A673 (cell line): ENCODE data around the gene ZNF430. TPM values are rescaled to one million over a fixed set of nuclear protein-coding genes. Genes with fewer than 3 reads are reported as not detected.

Source experiments
- BruUV-seq: library from RNA; stranded (reverse); fragments of 400-500 nt; replicated peaks from 2 replicates; lab custom pipeline; 2021; lab: Mats Ljungman, UMichigan
- CTCF ChIA-PET: fragments of 300-600 bp; sonication (Branson Sonifier 250); formaldehyde crosslinking; loops from one replicate; lab custom pipeline; 2022; ENCODE audit warnings: antibody characterized with exemption; lab: Charles Lee
- POLR2A ChIA-PET: fragments of 300-600 bp; sonication (Branson Sonifier 250); formaldehyde crosslinking; loops from one replicate; lab custom pipeline; 2022; ENCODE audit warnings: antibody characterized with exemption; ENCODE audit not compliant: low non-redundant PET; lab: Charles Lee
- DNase-seq: peaks from one replicate; pipeline ENCODE4 v3.0.0-alpha.2; 2015; ENCODE audit warnings: low spot score
- H3K27ac ChIP-seq: fragments of 200-600 bp; sonication (generic); 2 replicates; pipeline ENCODE4 v1.5.1; 2016; ENCODE audit warnings: mixed run types, low read depth, mild to moderate bottlenecking, mixed read lengths, antibody characterized with exemption, low read length; ENCODE audit not compliant: poor library complexity, severe bottlenecking
- H3K27me3 ChIP-seq: fragments of 200-600 bp; sonication (generic); replicated peaks from 2 replicates; pipeline ENCODE4 v1.6.1; 2017; ENCODE audit warnings: mixed run types, low read depth, mild to moderate bottlenecking, mixed read lengths, antibody characterized with exemption, low read length; ENCODE audit not compliant: insufficient read depth, poor library complexity
- H3K36me3 ChIP-seq: fragments of 200-600 bp; sonication (generic); 2 replicates; pipeline ENCODE4 v1.6.1; 2016; ENCODE audit warnings: mixed run types, mild to moderate bottlenecking, mixed read lengths, antibody characterized with exemption, low read length; ENCODE audit not compliant: insufficient read depth, poor library complexity, severe bottlenecking
- H3K4me1 ChIP-seq: fragments of 200-600 bp; sonication (generic); 2 replicates; pipeline ENCODE4 v1.6.1; 2017; ENCODE audit warnings: mixed run types, mild to moderate bottlenecking, mixed read lengths, antibody characterized with exemption, low read length; ENCODE audit not compliant: insufficient read depth, poor library complexity, severe bottlenecking
- H3K4me3 ChIP-seq: fragments of 200-600 bp; sonication (generic); 2 replicates; pipeline ENCODE4 v1.5.1; 2016; ENCODE audit warnings: low read depth, mixed run types, mild to moderate bottlenecking, mixed read lengths, low read length; ENCODE audit not compliant: poor library complexity, severe bottlenecking
- H3K9me3 ChIP-seq: fragments of 200-600 bp; sonication (generic); 2 replicates; pipeline ENCODE4 v1.6.1; 2016; ENCODE audit warnings: mixed run types, low read depth, mild to moderate bottlenecking, mixed read lengths, antibody characterized with exemption, low read length; ENCODE audit not compliant: poor library complexity, severe bottlenecking
- EZH2 ChIP-seq: fragments of 200-600 bp; sonication (generic); IDR thresholded peaks from 2 replicates; pipeline ENCODE4 v1.6.1; 2017; ENCODE audit warnings: borderline replicate concordance, low read depth, mild to moderate bottlenecking, mixed read lengths, antibody characterized with exemption, low read length; ENCODE audit not compliant: poor library complexity, severe bottlenecking
- intact Hi-C: fragments of 100-400 bp; cut with micrococcal nuclease; formaldehyde crosslinking; loops from one replicate; pipeline ENCODE4 v1.10.0; 2022; ENCODE audit not compliant: unreplicated experiment
- total RNA-seq: library from RNA; stranded (reverse); gene quantifications from 2 replicates; pipeline ENCODE4 v1.2.3, GENCODE V29; 2021

Gene ZNF430
- total RNA-seq, 1 experiment from 2014 or later, result 12.4 TPM

DNA sequence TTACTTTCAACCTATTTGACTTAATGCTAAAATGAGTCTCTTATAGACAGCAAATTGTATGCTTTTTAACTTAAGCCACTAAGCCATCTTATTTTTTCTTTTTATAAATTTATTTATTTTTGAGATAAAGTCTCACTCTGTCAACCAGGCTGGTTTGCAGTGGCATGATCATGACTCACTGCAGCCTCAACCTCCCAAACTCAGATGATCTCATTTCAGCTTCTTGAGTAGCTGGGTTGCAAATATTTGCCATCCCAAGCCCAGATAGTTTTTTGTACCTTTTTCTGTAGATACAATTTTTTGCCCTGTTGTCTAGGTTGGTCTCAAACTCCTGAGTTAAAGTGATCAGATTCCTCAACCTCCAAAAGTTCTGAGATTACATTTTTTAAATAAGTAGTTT, 88.7 kb downstream of the ZNF430 start:
- no peak for TF ChIP-seq EZH2
- Histone ChIP-seq H3K27me3 (no peaks in the 10 kb centered on the region), H3K27ac (no peak overlapping the region), H3K4me1 (no peaks in the 10 kb centered on the region), H3K36me3 (peaks cover 4% of the 10 kb centered on the region), H3K9me3 (peaks cover 2% of the 10 kb centered on the region), H3K4me3 (no peak overlapping the region)
- intact Hi-C loops, result no loop called here
- CTCF ChIA-PET, result no interaction called here
- POLR2A ChIA-PET, result no interaction called here
- BruUV-seq, result no TSS peak
- DNase-seq, result no peak

Other genes starting within 250 kb of the ZNF430 start
- gene ZNF66, start 244.4 kb upstream of the ZNF430 start, total RNA-seq, result 4.3 and 4.7 TPM in 2 replicates
- gene ZNF85, start 97.4 kb upstream of the ZNF430 start, total RNA-seq, result 1.4 and 1.9 TPM in 2 replicates
- 21.3 and 25.0 TPM in 2 replicates for gene ZNF714, start 61.5 kb downstream of the ZNF430 start, total RNA-seq
- gene ZNF431, start 121.4 kb downstream of the ZNF430 start, total RNA-seq, result 16.6 and 17.5 TPM in 2 replicates